Endothelial cell of umbilical vein (primary cell): ENCODE measurements around the gene LGI1. TPM values are rescaled to one million over a fixed set of nuclear protein-coding genes. Genes with fewer than 3 reads are reported as not detected.

Experiments used
- BruUV-seq: library from RNA; stranded (reverse); fragments of 400-500 nt; replicated peaks from 2 replicates; lab custom pipeline; 2021; lab: Mats Ljungman, UMichigan
- CTCF ChIA-PET: fragments of 300-600, 350-600 bp; sonication (Branson Sonifier 250); formaldehyde crosslinking; loops from one replicate; lab custom pipeline; 2021; ENCODE audit warnings: antibody characterized with exemption, inconsistent platforms; lab: Charles Lee
- POLR2A ChIA-PET: fragments of 300-600, 350-600 bp; sonication (Branson Sonifier 250); formaldehyde crosslinking; loops from one replicate; lab custom pipeline; 2021; ENCODE audit warnings: antibody characterized with exemption, inconsistent platforms; lab: Charles Lee
- DNase-seq: peaks from one replicate; pipeline ENCODE4 v3.0.0-alpha.2; 2011; ENCODE audit warnings: low read depth, low spot score
- FAIRE-seq: peaks from 2 replicates; lab custom pipeline; 2011; peaks lifted over from hg19 to GRCh38; lab: Jason Lieb, UNC
- H2AFZ ChIP-seq: 2 replicates; pipeline ENCODE4 v1.6.0; 2012; ENCODE audit warnings: low read depth, low read length, control low read depth, inconsistent platforms
- H3K27ac ChIP-seq: 2 replicates; pipeline ENCODE4 v1.5.1; 2011; ENCODE audit warnings: low read depth, mild to moderate bottlenecking, control low read depth, low read length, moderate library complexity; ENCODE audit not compliant: insufficient read depth
- H3K27me3 ChIP-seq, 2 experiments: 2 replicates each; pipeline versions ENCODE4 v1.6.0 to v1.6.1; 2011; ENCODE audit warnings: low read length in 2 of 2, mixed read lengths in 1 of 2; ENCODE audit not compliant: control insufficient read depth in 2 of 2, insufficient read depth in 2 of 2
- H3K36me3 ChIP-seq, 2 experiments: 2 replicates in 1 of 2; 3 replicates in 1 of 2; pipeline ENCODE4 v1.5.1; 2011; ENCODE audit warnings: low read length in 2 of 2, mild to moderate bottlenecking in 1 of 2, moderate library complexity in 1 of 2; ENCODE audit not compliant: control insufficient read depth in 2 of 2, insufficient read depth in 2 of 2; ENCODE audit errors: extremely low read depth in 1 of 2
- H3K4me1 ChIP-seq: 3 replicates; pipeline ENCODE4 v1.5.1; 2011; ENCODE audit warnings: mild to moderate bottlenecking, low read length; ENCODE audit not compliant: control insufficient read depth, insufficient read depth; ENCODE audit errors: extremely low read depth
- H3K4me2 ChIP-seq: 2 replicates; pipeline ENCODE4 v1.6.1; 2011; ENCODE audit warnings: low read length, control low read depth, mixed read lengths; ENCODE audit not compliant: insufficient read depth
- H3K4me3 ChIP-seq, 3 experiments: fragments of 200-600 bp in 1 of 3; sonication (generic), shearing (Covaris generic) in 1 of 3; replicated peaks in 1 of 3; 2 replicates each; pipeline ENCODE4 v1.5.1; 2011 to 2016; ENCODE audit warnings: control low read depth in 3 of 3, low read length in 3 of 3, mild to moderate bottlenecking in 2 of 3, inconsistent platforms in 1 of 3, low read depth in 1 of 3, moderate library complexity in 1 of 3; ENCODE audit not compliant: insufficient read depth in 1 of 3
- H3K79me2 ChIP-seq: 2 replicates; pipeline ENCODE4 v1.6.0; 2012; ENCODE audit warnings: low read length, inconsistent platforms; ENCODE audit not compliant: control insufficient read depth, insufficient read depth
- H3K9ac ChIP-seq: replicated peaks from 2 replicates; pipeline ENCODE3; 2011; ENCODE audit warnings: low read length, control low read depth; ENCODE audit not compliant: insufficient read depth; ENCODE audit errors: extremely low read depth
- H3K9me1 ChIP-seq: replicated peaks from 3 replicates; pipeline ENCODE4 v1.6.0; 2011; ENCODE audit warnings: mild to moderate bottlenecking, low read length; ENCODE audit not compliant: control insufficient read depth, insufficient read depth; ENCODE audit errors: extremely low read depth
- H3K9me3 ChIP-seq: replicated peaks from 2 replicates; pipeline ENCODE4 v1.5.1; 2012; ENCODE audit warnings: low read length, inconsistent platforms; ENCODE audit not compliant: control insufficient read depth, insufficient read depth
- H4K20me1 ChIP-seq: replicated peaks from 2 replicates; pipeline ENCODE3; 2011; ENCODE audit warnings: mild to moderate bottlenecking, low read length; ENCODE audit not compliant: control insufficient read depth, insufficient read depth; ENCODE audit errors: extremely low read depth
- CTCF ChIP-seq, 2 donors: IDR thresholded peaks; 1 replicate in 1 of 2; 2 replicates in 1 of 2; pipeline ENCODE4 v1.5.1; 2011; ENCODE audit warnings: low read length in 2 of 2, mild to moderate bottlenecking in 2 of 2, moderate library complexity in 2 of 2, control low read depth in 1 of 2, inconsistent platforms in 1 of 2, low read depth in 1 of 2; ENCODE audit not compliant: insufficient read depth in 1 of 2; ENCODE audit errors: extremely low read depth in 1 of 2
- EZH2 ChIP-seq: IDR thresholded peaks from 2 replicates; pipeline ENCODE4 v1.6.1; 2012; ENCODE audit warnings: borderline replicate concordance, low read depth, mild to moderate bottlenecking, moderate library complexity, low read length, inconsistent platforms; ENCODE audit not compliant: severe bottlenecking
- FOS ChIP-seq: IDR thresholded peaks from 2 replicates; pipeline ENCODE4 v1.6.1; 2011; ENCODE audit warnings: mild to moderate bottlenecking, low read length, moderate library complexity, borderline replicate concordance; ENCODE audit not compliant: insufficient read depth
- GATA2 ChIP-seq: IDR thresholded peaks from 2 replicates; pipeline ENCODE4 v1.7.0; 2011; ENCODE audit warnings: low read depth, mild to moderate bottlenecking, moderate library complexity, mixed read lengths, low read length; ENCODE audit not compliant: insufficient read length, insufficient read depth
- JUN ChIP-seq: IDR thresholded peaks from 2 replicates; pipeline ENCODE4 v1.6.1; 2011; ENCODE audit warnings: borderline replicate concordance, low read depth; ENCODE audit not compliant: insufficient read length, insufficient read depth
- MAX ChIP-seq: IDR thresholded peaks from 2 replicates; pipeline ENCODE4 v1.6.1; 2011; ENCODE audit not compliant: insufficient read depth, insufficient read length
- MYC ChIP-seq: IDR thresholded peaks from one replicate; pipeline ENCODE4 v1.6.1; 2011; ENCODE audit warnings: mild to moderate bottlenecking, low read depth, low read length
- POLR2A ChIP-seq: IDR thresholded peaks from 2 replicates; pipeline ENCODE4 v1.6.1; 2012; ENCODE audit warnings: low read depth, mild to moderate bottlenecking, control low read depth, low read length
- POLR2AphosphoS5 ChIP-seq: IDR thresholded peaks from 2 replicates; pipeline ENCODE4 v1.6.1; 2012; ENCODE audit warnings: low read depth, mild to moderate bottlenecking, control low read depth, low read length, moderate library complexity; ENCODE audit not compliant: insufficient read depth
- dilution Hi-C: fragments of 300-500 bp; cut with MboI; formaldehyde crosslinking; loops from one replicate; pipeline ENCODE4 v1.15.0; 2019; ENCODE audit warnings: low sequenced_read_pairs; ENCODE audit not compliant: extremely low pct_ligation_motif_present
- intact Hi-C: fragments of 100-400 bp; cut with micrococcal nuclease; formaldehyde crosslinking; loops from one replicate; pipeline ENCODE4 v1.10.0; 2022
- polyA plus RNA-seq, 4 experiments: library from polyadenylated mRNA; depleted of rRNA in 3 of 4; stranded (reverse) in 3 of 4; unstranded in 1 of 4; fragments of >200 nt; gene quantifications; 2 replicates each; pipeline versions ENCODE4 v1.2.1 to v1.2.3, GENCODE V29; 2011 to 2012; ENCODE audit warnings: missing spikeins in 1 of 4
- total RNA-seq: library from RNA; stranded (reverse); gene quantifications from 2 replicates; pipeline ENCODE4 v1.2.3, GENCODE V29; 2021

Gene LGI1
- total and polyA plus RNA-seq, 2 donors (not counting 3 experiments of a cell fraction or from before 2014, with no cell fraction given) = not detected

- Histone ChIP-seq H3K36me3 (no peaks in the 10 kb centered on the region), H3K4me2 (no peak overlapping the region), H4K20me1 (no peaks in the 10 kb centered on the region), H3K9me1 (no peaks in the 10 kb centered on the region), H3K27me3 (peaks cover 5% of the 10 kb centered on the region in 2 experiments), H3K27ac (no peak overlapping the region), H2AFZ (no peak overlapping the region), H3K9me3 (no peaks in the 10 kb centered on the region), H3K4me3 (no peak overlapping the region), H3K79me2 (no peaks in the 10 kb centered on the region), H3K4me1 (no peaks in the 10 kb centered on the region), H3K9ac (no peak overlapping the region)
- DNase-seq (peak; percentile 12), FAIRE-seq (peak; percentile 4)
- POLR2A ChIA-PET = no interaction called here
- no peak for TF ChIP-seq MAX
- TF ChIP-seq FOS = no peak
- no peak for TF ChIP-seq EZH2
- TF ChIP-seq MYC = no peak
- TF ChIP-seq POLR2A = no peak
- no peak for TF ChIP-seq GATA2
- no peak for TF ChIP-seq POLR2AphosphoS5
- TF ChIP-seq CTCF (IDR thresholded peaks at IDR 0.05; ENCODE audit: extremely low read depth in 1 of 2, insufficient read depth in 1 of 2, low read depth in 1 of 2, low read length in 2 of 2) = no peak
- no peak for TF ChIP-seq JUN
- intact Hi-C loops (no loop called here), dilution Hi-C loops (no loop called here)
- CTCF ChIA-PET = no interaction called here
- no TSS peak for BruUV-seq
These were observed 5.9 kb upstream of the LGI1 start for GRCh38 chr10:93751832-93752231.
